Caco-2 (cell line): ENCODE results near the gene RNLS. TPM values are rescaled to one million over a fixed set of nuclear protein-coding genes. Genes with fewer than 3 reads are reported as not detected.

ENCODE experiments used
- BruUV-seq: library from RNA; stranded (reverse); fragments of 400-500 nt; replicated peaks from 2 replicates; lab custom pipeline; 2021; lab: Mats Ljungman, UMichigan
- CTCF ChIA-PET: fragments of 300-600 bp; sonication (Branson Sonifier 250); formaldehyde crosslinking; loops from one replicate; lab custom pipeline; 2022; ENCODE audit warnings: antibody characterized with exemption; lab: Charles Lee
- POLR2A ChIA-PET: fragments of 300-600 bp; sonication (Branson Sonifier 250); formaldehyde crosslinking; loops from one replicate; lab custom pipeline; 2022; ENCODE audit warnings: antibody characterized with exemption; lab: Charles Lee
- DNase-seq, 2 experiments: peaks; one replicate each; pipeline versions ENCODE4 v3.0.0 to v3.0.0-alpha.2; 2020 to 2022
- H3K27me3 ChIP-seq: replicated peaks from 2 replicates; pipeline ENCODE4 v1.6.0; 2011; ENCODE audit warnings: low read length; ENCODE audit not compliant: control insufficient read depth, insufficient read depth
- H3K36me3 ChIP-seq: 2 replicates; pipeline ENCODE4 v1.5.1; 2011; ENCODE audit warnings: low read length; ENCODE audit not compliant: control insufficient read depth, insufficient read depth
- H3K4me1 ChIP-seq: fragments of 250-450 bp; sonication (Bioruptor Pico); 2 replicates; pipeline ENCODE4 v1.5.1; 2020; ENCODE audit warnings: mild to moderate bottlenecking
- H3K4me3 ChIP-seq: 2 replicates; pipeline ENCODE4 v1.5.1; 2011; ENCODE audit warnings: low read depth, mild to moderate bottlenecking, control low read depth, low read length
- H3K9me3 ChIP-seq: fragments of 250-450 bp; sonication (Bioruptor Pico); 2 replicates; pipeline ENCODE4 v1.5.1; 2020; ENCODE audit warnings: mild to moderate bottlenecking, moderate library complexity
- H3K27ac Mint-ChIP-seq: one replicate; pipeline ENCODE4 v1.8.0; 2022; ENCODE audit warnings: mixed read lengths; ENCODE audit not compliant: unreplicated experiment
- H3K27me3 Mint-ChIP-seq: one replicate; pipeline ENCODE4 v1.8.0; 2022; ENCODE audit warnings: mixed read lengths; ENCODE audit not compliant: insufficient read depth, unreplicated experiment
- H3K36me3 Mint-ChIP-seq: one replicate; pipeline ENCODE4 v1.8.0; 2022; ENCODE audit warnings: mild to moderate bottlenecking, mixed read lengths; ENCODE audit not compliant: insufficient read depth, unreplicated experiment
- H3K4me1 Mint-ChIP-seq: one replicate; pipeline ENCODE4 v1.8.0; 2022; ENCODE audit warnings: low read depth, mixed read lengths; ENCODE audit not compliant: unreplicated experiment
- H3K4me3 Mint-ChIP-seq: one replicate; pipeline ENCODE4 v1.8.0; 2022; ENCODE audit warnings: mild to moderate bottlenecking, moderate library complexity, mixed read lengths; ENCODE audit not compliant: unreplicated experiment
- H3K9me3 Mint-ChIP-seq: one replicate; pipeline ENCODE4 v1.8.0; 2022; ENCODE audit warnings: mixed read lengths; ENCODE audit not compliant: unreplicated experiment
- intact Hi-C: fragments of 100-400 bp; cut with micrococcal nuclease; formaldehyde crosslinking; loops from one replicate; pipeline ENCODE4 v1.10.0; 2022; ENCODE audit not compliant: unreplicated experiment
- total RNA-seq: library from RNA; stranded (reverse); gene quantifications from 2 replicates; pipeline ENCODE4 v1.2.3, GENCODE V29; 2022
- TF ChIP-seq, protein P1 (sequence below), 2 experiments: fragments of 200-600 bp in 1 of 2; IDR thresholded peaks; 1 replicate in 1 of 2; 2 replicates in 1 of 2; pipeline versions ENCODE4 v1.5.1 to v1.8.0; 2011 to 2022; ENCODE audit warnings: antibody characterized with exemption in 1 of 2, control low read depth in 1 of 2, inconsistent platforms in 1 of 2, low read depth in 1 of 2, low read length in 1 of 2, mild to moderate bottlenecking in 1 of 2, moderate library complexity in 1 of 2; ENCODE audit not compliant: insufficient read depth in 1 of 2, severe bottlenecking in 1 of 2, unreplicated experiment in 1 of 2

The RNLS gene
- total RNA-seq, 1 experiment from 2014 or later = 5.7 TPM

DNA sequence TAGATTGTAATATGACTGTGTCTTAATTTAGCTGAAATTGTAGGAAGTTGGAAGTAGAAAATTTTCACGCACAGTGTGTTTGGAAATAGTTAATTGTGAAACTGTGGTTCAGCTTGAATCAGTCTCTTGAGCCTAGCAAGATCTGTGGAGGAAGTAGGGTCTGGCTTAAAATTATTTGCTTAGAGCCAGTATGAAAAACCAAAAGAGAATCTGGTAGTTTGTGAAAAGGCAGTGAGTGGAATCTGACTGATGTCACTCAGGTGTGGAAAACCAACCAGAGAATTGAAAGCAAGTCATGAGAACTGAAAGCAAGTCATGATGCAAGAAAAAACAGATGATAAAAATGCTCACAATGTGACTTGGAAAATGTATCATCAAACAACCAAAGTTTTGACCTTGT is 14.9 kb upstream of the RNLS start:
- peaks cover 3% of the 10 kb centered on the region for H3K27me3 Mint-ChIP-seq
- Histone ChIP-seq H3K36me3 (no peaks in the 10 kb centered on the region), H3K9me3 (no peaks in the 10 kb centered on the region), H3K4me3 (no peak overlapping the region), H3K27me3 (no peaks in the 10 kb centered on the region), H3K4me1 (no peaks in the 10 kb centered on the region)
- DNase-seq = no peak
- no TSS peak for BruUV-seq
- ChIA-PET CTCF (no interaction called here), POLR2A (no interaction called here)
- TF ChIP-seq, protein P1, sequence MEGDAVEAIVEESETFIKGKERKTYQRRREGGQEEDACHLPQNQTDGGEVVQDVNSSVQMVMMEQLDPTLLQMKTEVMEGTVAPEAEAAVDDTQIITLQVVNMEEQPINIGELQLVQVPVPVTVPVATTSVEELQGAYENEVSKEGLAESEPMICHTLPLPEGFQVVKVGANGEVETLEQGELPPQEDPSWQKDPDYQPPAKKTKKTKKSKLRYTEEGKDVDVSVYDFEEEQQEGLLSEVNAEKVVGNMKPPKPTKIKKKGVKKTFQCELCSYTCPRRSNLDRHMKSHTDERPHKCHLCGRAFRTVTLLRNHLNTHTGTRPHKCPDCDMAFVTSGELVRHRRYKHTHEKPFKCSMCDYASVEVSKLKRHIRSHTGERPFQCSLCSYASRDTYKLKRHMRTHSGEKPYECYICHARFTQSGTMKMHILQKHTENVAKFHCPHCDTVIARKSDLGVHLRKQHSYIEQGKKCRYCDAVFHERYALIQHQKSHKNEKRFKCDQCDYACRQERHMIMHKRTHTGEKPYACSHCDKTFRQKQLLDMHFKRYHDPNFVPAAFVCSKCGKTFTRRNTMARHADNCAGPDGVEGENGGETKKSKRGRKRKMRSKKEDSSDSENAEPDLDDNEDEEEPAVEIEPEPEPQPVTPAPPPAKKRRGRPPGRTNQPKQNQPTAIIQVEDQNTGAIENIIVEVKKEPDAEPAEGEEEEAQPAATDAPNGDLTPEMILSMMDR (IDR thresholded peaks at IDR 0.05; ENCODE audit: insufficient read depth in 1 of 2, low read depth in 1 of 2, low read length in 1 of 2, severe bottlenecking in 1 of 2, unreplicated experiment in 1 of 2) = no peak
- intact Hi-C loops = no loop called here
- no peak overlapping the region for H3K27ac Mint-ChIP-seq
- no peaks in the 10 kb centered on the region for H3K4me1 Mint-ChIP-seq
- H3K36me3 Mint-ChIP-seq = no peaks in the 10 kb centered on the region
- no peaks in the 10 kb centered on the region for H3K9me3 Mint-ChIP-seq
- no peak overlapping the region for H3K4me3 Mint-ChIP-seq

DNA sequence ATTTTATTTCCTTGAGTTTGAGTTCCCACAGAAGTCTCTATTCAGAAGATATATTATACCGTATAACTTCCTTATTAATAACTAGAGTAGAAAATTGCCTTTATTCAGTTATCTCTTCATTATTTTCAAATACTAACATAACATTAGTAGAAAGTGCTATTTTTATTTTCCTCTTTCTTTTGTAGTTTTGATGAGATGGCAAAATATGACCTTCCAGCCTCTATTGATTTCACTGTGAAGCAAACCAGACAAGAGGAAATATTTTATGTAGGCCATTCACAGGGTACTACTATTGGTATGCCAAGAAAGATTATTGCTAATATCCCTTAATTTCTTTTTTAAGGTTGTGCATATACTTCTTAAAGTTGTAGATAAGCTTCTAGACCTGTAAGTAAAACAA is 11.4 kb upstream of the RNLS start:
- no TSS peak for BruUV-seq
- H3K4me1 ChIP-seq = no peaks in the 10 kb centered on the region
- CTCF ChIA-PET = no interaction called here
- no peak overlapping the region for H3K27ac Mint-ChIP-seq
- H3K27me3 ChIP-seq = no peaks in the 10 kb centered on the region
- no peaks in the 10 kb centered on the region for H3K9me3 Mint-ChIP-seq
- H3K4me3 Mint-ChIP-seq = no peak overlapping the region
- no peak overlapping the region for H3K4me3 ChIP-seq
- no peaks in the 10 kb centered on the region for H3K4me1 Mint-ChIP-seq
- no peak for DNase-seq
- no peaks in the 10 kb centered on the region for H3K36me3 ChIP-seq
- TF ChIP-seq, protein P1 (IDR thresholded peaks at IDR 0.05; ENCODE audit: insufficient read depth in 1 of 2, low read depth in 1 of 2, low read length in 1 of 2, severe bottlenecking in 1 of 2, unreplicated experiment in 1 of 2) = no peak
- H3K9me3 ChIP-seq = no peaks in the 10 kb centered on the region
- H3K36me3 Mint-ChIP-seq = no peaks in the 10 kb centered on the region
- intact Hi-C loops = no loop called here
- POLR2A ChIA-PET = no interaction called here
- H3K27me3 Mint-ChIP-seq = peaks cover 3% of the 10 kb centered on the region

DNA sequence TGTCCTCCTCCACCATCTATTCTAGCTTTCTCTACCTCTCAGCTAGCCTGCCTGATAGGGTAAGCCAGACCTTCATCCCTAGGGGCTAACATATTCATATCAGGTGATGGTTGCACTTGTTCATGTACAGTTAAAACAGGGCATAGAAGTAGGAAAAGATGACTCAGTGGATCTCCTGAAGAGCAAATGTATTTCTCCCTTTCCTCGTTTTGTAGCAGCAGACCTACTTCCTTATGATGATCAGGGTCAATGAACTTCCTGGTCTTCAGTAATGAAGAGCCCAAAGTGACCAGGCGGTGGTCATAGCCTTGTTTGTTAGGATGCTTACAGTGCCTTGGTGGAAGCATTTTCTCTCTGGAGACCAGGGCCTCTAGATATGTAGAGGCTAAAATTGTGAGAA is 9.8 kb upstream of the RNLS start:
- intact Hi-C loops = no loop called here
- TF ChIP-seq, protein P1 (IDR thresholded peaks at IDR 0.05; ENCODE audit: insufficient read depth in 1 of 2, low read depth in 1 of 2, low read length in 1 of 2, severe bottlenecking in 1 of 2, unreplicated experiment in 1 of 2) = no peak
- Mint-ChIP-seq H3K27ac (no peak overlapping the region), H3K4me3 (no peak overlapping the region), H3K4me1 (no peaks in the 10 kb centered on the region), H3K36me3 (no peaks in the 10 kb centered on the region), H3K27me3 (peaks cover 3% of the 10 kb centered on the region), H3K9me3 (no peaks in the 10 kb centered on the region)
- POLR2A ChIA-PET = interaction anchor here (1.4 kb wide), 1 partner anchor 10 kb away, joined by 4 read pairs; the partner anchor contains the start of gene RNLS
- no peak for DNase-seq
- Histone ChIP-seq H3K9me3 (no peaks in the 10 kb centered on the region), H3K4me1 (no peaks in the 10 kb centered on the region), H3K27me3 (no peaks in the 10 kb centered on the region), H3K4me3 (no peak overlapping the region), H3K36me3 (no peaks in the 10 kb centered on the region)
- BruUV-seq = no TSS peak
- CTCF ChIA-PET = no interaction called here
